GM23338 (cell line): ENCODE measurements around the gene STRA8. TPM values are rescaled to one million over a fixed set of nuclear protein-coding genes. Genes with fewer than 3 reads are reported as not detected.

Source experiments
- ATAC-seq: fragments of 200-7000 bp; cut with Tn5 transposase; 3 replicates; pipeline ENCODE4 v1.9.1; 2020
- DNase-seq: peaks from one replicate; pipeline ENCODE4 v3.0.0-alpha.2; 2015; ENCODE audit warnings: low spot score
- H2AFZ ChIP-seq: fragments of 200-600 bp; sonication (generic); 2 replicates; pipeline ENCODE4 v1.8.0; 2016; ENCODE audit warnings: antibody characterized with exemption, mild to moderate bottlenecking, moderate library complexity
- H3F3A ChIP-seq: fragments of 200-600 bp; sonication (generic); replicated peaks from 2 replicates; pipeline ENCODE4 v1.8.0; 2017; ENCODE audit warnings: antibody characterized with exemption, mixed run types, low read depth
- H3K27ac ChIP-seq: fragments of 200-600 bp; sonication (generic); 2 replicates; pipeline ENCODE4 v1.6.1; 2016; ENCODE audit warnings: low read depth
- H3K27me3 ChIP-seq: fragments of 200-600 bp; sonication (generic); 2 replicates; pipeline ENCODE4 v1.8.0; 2016; ENCODE audit warnings: mild to moderate bottlenecking, mixed run types, moderate library complexity; ENCODE audit not compliant: insufficient read depth
- H3K36me3 ChIP-seq: fragments of 200-600 bp; sonication (generic); 2 replicates; pipeline ENCODE4 v1.8.0; 2016; ENCODE audit warnings: mild to moderate bottlenecking; ENCODE audit not compliant: insufficient read depth
- H3K4me1 ChIP-seq: fragments of 200-600 bp; sonication (generic); 2 replicates; pipeline ENCODE4 v1.8.0; 2016; ENCODE audit warnings: mild to moderate bottlenecking, moderate library complexity; ENCODE audit not compliant: insufficient read depth
- H3K4me2 ChIP-seq: fragments of 200-600 bp; sonication (generic); 2 replicates; pipeline ENCODE4 v1.7.1; 2017; ENCODE audit warnings: mixed run types
- H3K4me3 ChIP-seq: fragments of 200-600 bp; sonication (generic); 2 replicates; pipeline ENCODE4 v1.6.1; 2016; ENCODE audit warnings: mixed run types
- H3K79me2 ChIP-seq: fragments of 200-600 bp; sonication (generic); replicated peaks from 2 replicates; pipeline ENCODE4 v1.8.0; 2017; ENCODE audit warnings: mild to moderate bottlenecking; ENCODE audit not compliant: insufficient read depth
- H3K9me2 ChIP-seq: fragments of 200-600 bp; sonication (generic); 2 replicates; pipeline ENCODE4 v1.8.0; 2017; ENCODE audit not compliant: insufficient read depth
- H4K20me1 ChIP-seq: fragments of 200-600 bp; sonication (generic); replicated peaks from 2 replicates; pipeline ENCODE4 v1.8.0; 2017; ENCODE audit warnings: mild to moderate bottlenecking; ENCODE audit not compliant: insufficient read depth
- H3K27ac Mint-ChIP-seq: 2 replicates; pipeline ENCODE4 v1.8.0; 2020; ENCODE audit warnings: inconsistent platforms, mild to moderate bottlenecking, moderate library complexity, mixed read lengths
- H3K27me3 Mint-ChIP-seq: 3 replicates; pipeline ENCODE4 v1.8.0; 2022; ENCODE audit warnings: low read depth, mild to moderate bottlenecking, moderate library complexity, mixed read lengths, inconsistent platforms; ENCODE audit not compliant: insufficient read depth, poor library complexity
- H3K36me3 Mint-ChIP-seq: 3 replicates; pipeline ENCODE4 v1.8.0; 2021; ENCODE audit warnings: low read depth, mild to moderate bottlenecking, inconsistent platforms, moderate library complexity, mixed read lengths
- H3K4me1 Mint-ChIP-seq: 3 replicates; pipeline ENCODE4 v1.8.0; 2020; ENCODE audit warnings: mild to moderate bottlenecking, inconsistent platforms, mixed read lengths
- H3K4me3 Mint-ChIP-seq: 3 replicates; pipeline ENCODE4 v1.8.0; 2021; ENCODE audit warnings: moderate library complexity, mild to moderate bottlenecking, inconsistent platforms, mixed read lengths
- H3K9me3 Mint-ChIP-seq: 3 replicates; pipeline ENCODE4 v1.8.0; 2020; ENCODE audit warnings: moderate library complexity, mild to moderate bottlenecking, inconsistent platforms, mixed read lengths
- CREB1 ChIP-seq: fragments of 250-450 bp; sonication (Bioruptor Pico); IDR thresholded peaks from 2 replicates; pipeline ENCODE4 v1.5.0; 2020; ENCODE audit warnings: low read depth, mild to moderate bottlenecking, moderate library complexity
- ETS1 ChIP-seq: IDR thresholded peaks from 2 replicates; pipeline ENCODE4 v1.6.1; 2016; ENCODE audit warnings: antibody characterized with exemption
- EZH2 ChIP-seq: fragments of 200-600 bp; sonication (generic); IDR thresholded peaks from one replicate; pipeline ENCODE4 v1.8.0; 2017; ENCODE audit warnings: antibody characterized with exemption, mild to moderate bottlenecking, low read depth; ENCODE audit not compliant: unreplicated experiment
- EZH2phosphoT487 ChIP-seq: fragments of 200-600 bp; sonication (generic); IDR thresholded peaks from one replicate; pipeline ENCODE4 v1.8.1; 2018; ENCODE audit warnings: antibody characterized with exemption; ENCODE audit not compliant: unreplicated experiment
- JUNB ChIP-seq: IDR thresholded peaks from one replicate; pipeline ENCODE4 v1.6.1; 2016; ENCODE audit warnings: antibody characterized with exemption; ENCODE audit not compliant: unreplicated experiment
- NANOG ChIP-seq: IDR thresholded peaks from 2 replicates; pipeline ENCODE4 v1.6.1; 2016; ENCODE audit warnings: antibody characterized with exemption, borderline replicate concordance
- POLR2AphosphoS5 ChIP-seq: IDR thresholded peaks from 2 replicates; pipeline ENCODE4 v1.6.1; 2016; ENCODE audit warnings: antibody characterized with exemption, low read depth
- STAT1 ChIP-seq: IDR thresholded peaks from one replicate; pipeline ENCODE4 v1.6.1; 2016; ENCODE audit warnings: antibody characterized with exemption; ENCODE audit not compliant: unreplicated experiment
- ZNF331 ChIP-seq: fragments of 250-450 bp; sonication (Bioruptor Pico); IDR thresholded peaks from 2 replicates; pipeline ENCODE4 v1.5.0; 2020; ENCODE audit warnings: low read depth, mild to moderate bottlenecking, moderate library complexity
- ZNF462 ChIP-seq: fragments of 250-450 bp; sonication (Bioruptor Pico); IDR thresholded peaks from 2 replicates; pipeline ENCODE4 v1.5.0; 2020; ENCODE audit warnings: mild to moderate bottlenecking, moderate library complexity
- polyA plus RNA-seq: library from polyadenylated mRNA; unstranded; fragments of >200 nt; fragmentation: Nextera tagmentation; extraction: Ambion mirVana; gene quantifications from 2 replicates; pipeline ENCODE4 v1.2.1, GENCODE V29; 2016
- total RNA-seq: library from RNA; depleted of rRNA; stranded (reverse); fragments of >200 nt; shearing (Covaris generic); gene quantifications from 2 replicates; pipeline ENCODE4 v1.2.3, GENCODE V29; 2014
- TF ChIP-seq, protein P1 (sequence below): IDR thresholded peaks from one replicate; pipeline ENCODE4 v1.6.1; 2018; ENCODE audit warnings: antibody characterized with exemption; ENCODE audit not compliant: unreplicated experiment

STRA8 gene
- total and polyA plus RNA-seq, 2 experiments from 2014 or later: not detected

DNA sequence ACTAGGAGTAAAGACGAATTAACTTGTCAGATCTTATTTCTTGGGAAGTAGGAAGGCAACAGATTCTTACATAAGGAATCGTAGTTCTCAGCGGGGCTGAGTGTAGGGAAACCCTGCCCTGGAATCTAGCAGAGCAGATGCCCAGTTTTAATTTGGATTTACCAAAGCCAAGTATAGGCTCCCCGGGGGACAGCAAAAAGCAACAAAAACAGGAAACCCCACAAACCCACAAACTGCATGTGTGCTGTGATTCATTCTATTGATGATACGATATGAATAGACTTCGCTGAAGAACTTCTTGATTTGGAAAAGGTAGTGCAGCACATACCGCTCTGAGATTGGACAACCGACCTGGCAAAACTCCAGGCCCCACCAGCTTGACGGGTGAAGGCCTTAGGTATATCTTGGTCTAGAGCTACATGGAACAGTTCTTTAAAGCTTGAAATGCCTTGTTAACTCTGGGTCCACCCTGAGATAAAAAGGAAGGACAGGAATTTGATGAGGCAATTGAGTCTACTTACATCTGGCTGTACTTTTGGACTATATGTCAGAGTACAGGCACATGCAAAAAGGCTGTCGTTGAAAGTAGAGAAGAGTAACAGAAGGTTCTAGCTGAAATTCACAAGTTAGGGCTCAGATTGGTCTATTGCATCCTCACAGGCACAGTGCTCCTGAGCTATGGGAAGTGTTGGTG is 49.1 kb downstream of the STRA8 start:
- H3K4me3 Mint-ChIP-seq: no peak overlapping the region
- H3K27ac Mint-ChIP-seq: no peak overlapping the region
- Histone ChIP-seq H2AFZ (no peak overlapping the region), H3K4me1 (no peaks in the 10 kb centered on the region), H3K4me2 (no peak overlapping the region), H3K27me3 (no peaks in the 10 kb centered on the region), H3K27ac (no peak overlapping the region), H4K20me1 (no peaks in the 10 kb centered on the region), H3K36me3 (no peaks in the 10 kb centered on the region), H3F3A (no peaks in the 10 kb centered on the region), H3K9me2 (no peaks in the 10 kb centered on the region), H3K4me3 (no peak overlapping the region), H3K79me2 (no peaks in the 10 kb centered on the region)
- TF ChIP-seq, protein P1, sequence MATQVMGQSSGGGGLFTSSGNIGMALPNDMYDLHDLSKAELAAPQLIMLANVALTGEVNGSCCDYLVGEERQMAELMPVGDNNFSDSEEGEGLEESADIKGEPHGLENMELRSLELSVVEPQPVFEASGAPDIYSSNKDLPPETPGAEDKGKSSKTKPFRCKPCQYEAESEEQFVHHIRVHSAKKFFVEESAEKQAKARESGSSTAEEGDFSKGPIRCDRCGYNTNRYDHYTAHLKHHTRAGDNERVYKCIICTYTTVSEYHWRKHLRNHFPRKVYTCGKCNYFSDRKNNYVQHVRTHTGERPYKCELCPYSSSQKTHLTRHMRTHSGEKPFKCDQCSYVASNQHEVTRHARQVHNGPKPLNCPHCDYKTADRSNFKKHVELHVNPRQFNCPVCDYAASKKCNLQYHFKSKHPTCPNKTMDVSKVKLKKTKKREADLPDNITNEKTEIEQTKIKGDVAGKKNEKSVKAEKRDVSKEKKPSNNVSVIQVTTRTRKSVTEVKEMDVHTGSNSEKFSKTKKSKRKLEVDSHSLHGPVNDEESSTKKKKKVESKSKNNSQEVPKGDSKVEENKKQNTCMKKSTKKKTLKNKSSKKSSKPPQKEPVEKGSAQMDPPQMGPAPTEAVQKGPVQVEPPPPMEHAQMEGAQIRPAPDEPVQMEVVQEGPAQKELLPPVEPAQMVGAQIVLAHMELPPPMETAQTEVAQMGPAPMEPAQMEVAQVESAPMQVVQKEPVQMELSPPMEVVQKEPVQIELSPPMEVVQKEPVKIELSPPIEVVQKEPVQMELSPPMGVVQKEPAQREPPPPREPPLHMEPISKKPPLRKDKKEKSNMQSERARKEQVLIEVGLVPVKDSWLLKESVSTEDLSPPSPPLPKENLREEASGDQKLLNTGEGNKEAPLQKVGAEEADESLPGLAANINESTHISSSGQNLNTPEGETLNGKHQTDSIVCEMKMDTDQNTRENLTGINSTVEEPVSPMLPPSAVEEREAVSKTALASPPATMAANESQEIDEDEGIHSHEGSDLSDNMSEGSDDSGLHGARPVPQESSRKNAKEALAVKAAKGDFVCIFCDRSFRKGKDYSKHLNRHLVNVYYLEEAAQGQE: no peak
- no peak for TF ChIP-seq EZH2phosphoT487
- TF ChIP-seq ZNF331: no peak
- no peak for TF ChIP-seq JUNB
- no peak for TF ChIP-seq ZNF462
- TF ChIP-seq POLR2AphosphoS5: no peak
- no peak for TF ChIP-seq NANOG
- TF ChIP-seq STAT1: no peak
- no peak for TF ChIP-seq ETS1
- no peak for TF ChIP-seq EZH2
- TF ChIP-seq CREB1: no peak
- no peaks in the 10 kb centered on the region for H3K4me1 Mint-ChIP-seq
- ATAC-seq: no peak
- no peaks in the 10 kb centered on the region for H3K27me3 Mint-ChIP-seq
- no peaks in the 10 kb centered on the region for H3K36me3 Mint-ChIP-seq
- H3K9me3 Mint-ChIP-seq: no peaks in the 10 kb centered on the region
- no peak for DNase-seq
